ENCODE results near the gene TRIM33. TPM values are rescaled to one million over a fixed set of nuclear protein-coding genes. Genes with fewer than 3 reads are reported as not detected.
A peak's percentile ranks its signal among the peaks of the same experiment; 100 is the strongest.

Gene TRIM33
- total RNA-seq, 3 donors from 2014 or later, result 28.6 to 38.1 (median 35.5) TPM

GRCh38 chr1:114467491-114467890 is 43.5 kb downstream of the TRIM33 start:
- ATAC-seq, result no peak
- no peaks in the 10 kb centered on the region for H3K9me3 ChIP-seq
- DNase-seq, result no peak
- intact Hi-C loops (cut with DNase I, micrococcal nuclease), result no loop called here
- H3K4me3 ChIP-seq, result no peak overlapping the region
- peaks cover 8% of the 10 kb centered on the region for H3K4me1 ChIP-seq (ENCODE audit: low read depth)
- H3K36me3 ChIP-seq (ENCODE audit: low read depth), result no peaks in the 10 kb centered on the region
- no peak for TF ChIP-seq CTCF (IDR thresholded peaks at IDR 0.05)

GRCh38 chr1:114466334-114467014 is 44.5 kb downstream of the TRIM33 start:
- DNase-seq (no peak), ATAC-seq (no peak)
- peaks cover 8% of the 10 kb centered on the region for H3K4me1 ChIP-seq (ENCODE audit: low read depth)
- no peaks in the 10 kb centered on the region for H3K36me3 ChIP-seq (ENCODE audit: low read depth)
- no peak overlapping the region for H3K4me3 ChIP-seq
- intact Hi-C loops (cut with DNase I, micrococcal nuclease), result no loop called here
- no peaks in the 10 kb centered on the region for H3K9me3 ChIP-seq
- no peak for TF ChIP-seq CTCF (IDR thresholded peaks at IDR 0.05)

GRCh38 chr1:114462963-114463362 is 48.0 kb downstream of the TRIM33 start:
- ATAC-seq (no peak), DNase-seq (no peak)
- intact Hi-C loops (cut with DNase I, micrococcal nuclease), result no loop called here
- no peak for TF ChIP-seq CTCF (IDR thresholded peaks at IDR 0.05)
- Histone ChIP-seq H3K36me3 (ENCODE audit: low read depth) (no peaks in the 10 kb centered on the region), H3K9me3 (no peaks in the 10 kb centered on the region), H3K4me3 (no peak overlapping the region), H3K4me1 (ENCODE audit: low read depth) (peaks cover 7% of the 10 kb centered on the region)

GRCh38 chr1:114462341-114462740 is 48.7 kb downstream of the TRIM33 start:
- H3K4me1 ChIP-seq (ENCODE audit: low read depth), result peaks cover 1% of the 10 kb centered on the region
- no peaks in the 10 kb centered on the region for H3K9me3 ChIP-seq
- DNase-seq (no peak), ATAC-seq (no peak)
- H3K4me3 ChIP-seq, result no peak overlapping the region
- intact Hi-C loops (cut with DNase I, micrococcal nuclease), result no loop called here
- H3K36me3 ChIP-seq (ENCODE audit: low read depth), result no peaks in the 10 kb centered on the region
- no peak for TF ChIP-seq CTCF (IDR thresholded peaks at IDR 0.05)

- Histone ChIP-seq H3K4me1 (ENCODE audit: low read depth) (no peaks in the 10 kb centered on the region), H3K9me3 (no peaks in the 10 kb centered on the region), H3K36me3 (ENCODE audit: low read depth) (no peaks in the 10 kb centered on the region), H3K4me3 (no peak overlapping the region)
- ATAC-seq (peak; percentile 31), DNase-seq (no peak)
- intact Hi-C loops (cut with DNase I, micrococcal nuclease), result no loop called here
- TF ChIP-seq CTCF (IDR thresholded peaks at IDR 0.05), result no peak
These were observed 52.7 kb downstream of the TRIM33 start for GRCh38 chr1:114458237-114458777.
